Ecto neural progenitor cell (in vitro differentiated cells): Measurements from ENCODE around the gene GYG1.

Experiments
- DNase-seq: peaks from one replicate; pipeline ENCODE4 v3.0.0-alpha.2; 2018; ENCODE audit warnings: low spot score

The GYG1 gene

DNA sequence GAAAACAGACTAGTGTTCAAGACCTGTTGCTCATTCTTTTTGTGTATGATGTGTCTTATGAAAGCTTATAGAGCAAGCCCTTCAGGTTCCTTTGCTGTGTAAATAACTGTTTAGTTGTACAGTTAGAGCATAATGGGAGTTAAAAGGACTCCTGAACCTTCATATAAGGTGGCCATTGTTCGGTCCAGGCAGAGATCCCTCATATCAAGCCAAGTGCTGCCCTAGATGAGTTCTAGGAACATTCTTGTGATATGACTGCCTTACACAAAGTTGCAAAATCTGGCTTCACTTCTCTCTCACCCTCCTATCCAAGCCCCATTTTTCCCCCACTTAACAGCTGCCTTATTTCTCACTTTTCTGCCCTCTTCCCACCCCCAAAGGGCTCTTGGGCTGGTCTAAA lies 26.9 kb downstream of the GYG1 start:
- no peak for DNase-seq

GRCh38 chr3:149019580-149019979 lies 28.2 kb downstream of the GYG1 start:
- DNase-seq: no peak

DNA sequence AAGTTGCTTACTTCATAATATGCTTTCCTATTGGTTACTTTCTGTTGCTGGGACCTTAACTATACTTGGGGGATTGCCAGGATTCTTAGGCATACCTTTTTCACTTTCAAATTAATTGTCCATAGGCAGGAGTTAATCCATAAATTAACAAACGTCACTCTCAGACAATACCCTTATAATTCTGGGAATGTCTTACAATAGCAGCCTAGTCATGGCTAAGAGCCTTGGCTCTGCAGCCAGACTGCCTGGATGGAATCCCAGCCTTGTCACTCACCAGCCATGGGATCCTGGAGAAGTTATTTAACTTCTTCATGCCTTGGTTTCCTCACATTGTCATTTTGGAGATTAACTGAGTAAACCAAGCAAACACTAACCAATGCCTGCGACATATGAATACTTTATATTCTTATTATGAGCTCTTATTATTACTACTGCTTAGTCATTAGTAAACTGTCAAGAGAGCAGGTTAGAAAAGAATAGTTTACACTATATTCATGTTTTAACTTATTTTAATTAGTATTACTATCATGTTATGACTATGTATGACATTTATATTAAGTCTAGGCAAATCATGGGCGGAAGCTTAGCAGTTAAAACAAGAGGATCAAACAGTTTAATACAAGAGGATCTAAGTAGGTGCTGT lies 29.0 kb downstream of the GYG1 start:
- DNase-seq: no peak

DNA sequence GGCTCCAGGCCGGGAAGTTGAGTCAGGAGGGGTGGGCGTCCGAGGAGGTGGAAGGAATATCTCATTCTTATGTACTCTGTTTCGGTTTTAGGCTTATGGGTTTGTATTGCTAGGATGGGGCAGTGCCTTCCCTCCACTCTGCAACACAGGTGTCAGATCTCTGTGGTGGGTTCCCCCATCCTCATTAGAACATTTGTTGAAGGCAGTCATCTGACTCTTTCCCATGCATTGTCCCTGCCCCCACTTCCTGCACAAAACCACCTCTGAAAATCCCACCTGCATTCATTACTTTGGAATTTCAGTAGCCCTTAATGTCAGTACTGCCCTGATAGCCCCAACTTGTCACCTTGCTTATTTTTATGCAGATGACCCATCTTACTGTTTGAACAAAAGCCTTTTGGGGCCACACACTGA lies 29.5 kb downstream of the GYG1 start:
- no peak for DNase-seq

GRCh38 chr3:149021830-149022229 lies 30.5 kb downstream of the GYG1 start:
- no peak for DNase-seq

- no peak for DNase-seq
Observed at GRCh38 chr3:149023951-149024350, 32.6 kb downstream of the GYG1 start.

- no peak for DNase-seq
Observed at GRCh38 chr3:149026718-149027117, 35.4 kb downstream of the GYG1 start.

DNA sequence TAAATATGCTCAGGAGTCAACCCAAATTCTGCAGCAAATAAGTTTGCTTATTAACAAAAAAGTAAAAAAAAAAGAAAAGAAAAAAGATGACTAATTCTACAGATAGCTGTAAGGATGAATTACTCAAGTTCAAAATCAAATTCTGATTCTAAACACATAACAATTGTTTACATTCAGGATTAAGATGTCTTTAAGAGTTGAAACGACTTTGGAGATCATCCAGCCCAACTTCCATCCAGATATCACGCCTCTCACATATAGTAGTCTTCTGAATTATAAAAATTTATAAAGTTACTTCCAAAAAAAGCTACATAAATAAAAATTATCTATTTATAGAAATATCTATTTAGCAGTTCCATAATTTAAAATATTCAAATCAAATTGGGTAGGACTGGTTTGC lies 39.8 kb downstream of the GYG1 start:
- DNase-seq: no peak

DNA sequence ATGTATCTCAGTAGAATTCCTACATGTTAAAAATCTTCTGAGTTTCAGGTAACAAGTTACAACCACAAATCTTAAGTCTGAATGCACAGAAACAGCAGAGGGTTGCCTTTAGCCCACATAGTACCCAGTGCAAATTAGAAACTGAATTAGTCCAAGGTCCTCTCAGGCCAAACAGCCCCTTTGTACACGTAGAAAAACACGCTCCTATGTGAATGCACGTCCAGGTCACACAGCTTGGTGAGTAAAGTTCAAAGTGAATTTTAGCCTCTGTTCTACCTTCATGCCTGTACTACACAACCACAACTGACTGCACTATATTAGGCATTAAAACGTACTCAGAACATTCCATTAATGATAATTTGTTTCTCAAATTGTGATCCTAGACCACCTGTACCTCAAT lies 46.3 kb downstream of the GYG1 start:
- DNase-seq: no peak

DNA sequence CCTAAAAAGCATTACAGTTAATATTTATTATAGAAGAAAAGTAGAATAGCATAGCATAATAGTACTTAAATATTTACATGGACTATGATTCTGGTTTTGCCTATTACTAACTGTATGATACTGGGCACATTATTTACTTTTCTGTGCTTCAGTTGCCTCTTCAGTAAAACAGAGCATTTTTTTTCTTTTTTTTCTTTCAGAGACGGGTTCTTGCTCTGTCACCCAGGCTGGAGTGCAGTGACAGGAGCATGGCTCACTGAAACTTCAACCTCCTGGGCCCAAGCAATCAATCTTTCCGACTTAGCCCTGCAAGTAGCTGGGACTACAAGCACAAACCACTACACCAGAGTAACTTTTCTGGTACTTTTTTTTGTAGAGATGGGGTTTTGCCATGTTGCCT lies 47.0 kb downstream of the GYG1 start:
- no peak for DNase-seq

GRCh38 chr3:149042789-149043386 lies 51.5 kb downstream of the GYG1 start:
- DNase-seq: no peak

DNA sequence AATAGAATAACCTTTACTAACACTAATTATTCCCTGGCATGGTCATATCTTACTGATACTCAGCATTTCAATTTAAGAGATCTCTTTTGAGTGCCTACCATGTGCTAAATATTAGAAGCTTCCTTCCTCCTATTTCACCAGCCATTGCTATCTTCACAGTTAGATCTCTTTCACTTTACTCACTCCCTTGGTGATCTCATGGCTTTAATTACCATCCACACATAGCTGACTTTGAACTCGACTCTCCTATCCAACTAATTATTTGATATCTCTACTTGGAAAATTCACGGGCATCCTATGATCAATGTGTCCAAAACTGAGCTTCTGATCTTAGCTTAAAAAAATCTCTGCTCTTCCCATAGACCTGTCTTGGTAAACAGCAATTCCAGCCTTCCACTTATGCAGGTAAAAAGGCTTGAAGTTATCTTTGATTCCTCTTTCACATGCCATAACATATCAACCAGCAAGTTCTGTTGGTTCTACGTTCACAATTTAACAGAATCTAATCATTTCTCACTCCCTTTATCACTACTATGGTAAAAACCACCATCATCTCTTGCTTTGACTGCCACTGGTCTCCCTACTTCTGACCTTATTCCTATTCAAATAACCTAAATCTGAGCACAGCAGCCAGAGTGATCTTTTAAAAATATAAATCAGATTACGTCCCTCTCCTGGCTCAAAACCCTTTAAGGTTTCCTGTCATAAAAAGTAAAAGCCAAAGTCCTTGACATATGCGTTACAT lies 53.2 kb downstream of the GYG1 start:
- DNase-seq: no peak

DNA sequence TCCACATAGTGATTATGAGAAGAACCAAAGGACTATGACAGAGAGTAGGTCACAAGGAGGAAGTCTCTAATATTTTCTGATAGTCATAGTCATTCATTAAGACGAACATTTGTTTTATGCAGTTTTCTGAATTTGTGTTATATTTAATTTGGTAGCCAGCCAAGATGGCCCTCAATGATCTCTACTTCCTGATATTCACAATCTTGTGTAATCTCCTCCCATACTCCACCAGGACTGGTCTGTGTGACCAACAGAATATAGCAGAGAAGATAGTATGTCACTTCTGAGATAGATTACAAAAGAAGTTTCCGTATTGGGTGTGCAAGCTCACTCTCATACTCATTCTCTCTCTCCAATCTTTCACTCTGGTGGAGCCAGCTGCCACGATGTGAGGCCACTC lies 64.2 kb downstream of the GYG1 start:
- no peak for DNase-seq

- DNase-seq: no peak
Observed at GRCh38 chr3:149058198-149058597, 66.9 kb downstream of the GYG1 start.

DNA sequence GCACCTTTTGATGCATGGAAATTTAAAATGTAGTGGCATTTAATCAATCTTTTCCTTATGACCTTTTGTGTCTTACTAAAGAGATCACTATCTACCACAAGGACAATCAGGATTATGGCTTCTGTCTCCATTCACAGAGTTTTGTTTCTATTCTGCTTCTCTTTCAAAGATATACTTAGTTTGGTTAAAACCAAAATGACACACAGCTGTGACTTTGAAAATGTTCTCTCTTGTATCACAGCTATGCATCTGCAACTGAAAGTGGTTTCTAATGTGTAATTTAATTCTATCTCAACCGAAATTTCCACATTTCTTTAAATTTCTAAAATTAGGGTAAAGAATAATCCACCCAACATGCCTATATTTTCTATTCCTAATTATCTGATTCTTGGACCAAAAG lies 67.3 kb downstream of the GYG1 start:
- no peak for DNase-seq

- no peak for DNase-seq
Observed at GRCh38 chr3:149061776-149062175, 70.4 kb downstream of the GYG1 start.

- no peak for DNase-seq
Observed at GRCh38 chr3:149067883-149068282, 76.5 kb downstream of the GYG1 start.
